Adrenal gland (tissue), 5 donors: ENCODE data around the gene CDIP1.

Experiments used
- CTCF ChIP-seq, 6 experiments: fragments of 450-650 bp in 4 of 6; fragments of 200-600 bp in 2 of 6; sonication (generic) in 1 of 6; IDR thresholded peaks; 1 replicate in 5 of 6; 2 replicates in 1 of 6; pipeline versions ENCODE4 v1.5.1 to v1.8.0; 2016 to 2021; ENCODE audit warnings: antibody characterized with exemption in 6 of 6, mild to moderate bottlenecking in 2 of 6, moderate library complexity in 1 of 6
- POLR2A ChIP-seq, 2 donors: fragments of 450-650 bp; IDR thresholded peaks; one replicate each; pipeline ENCODE4 v1.6.1; 2017; ENCODE audit warnings: antibody characterized with exemption in 2 of 2, mild to moderate bottlenecking in 2 of 2, moderate library complexity in 1 of 2
- donor health status: DM: no; HTN: no; CAD: no.

DNA sequence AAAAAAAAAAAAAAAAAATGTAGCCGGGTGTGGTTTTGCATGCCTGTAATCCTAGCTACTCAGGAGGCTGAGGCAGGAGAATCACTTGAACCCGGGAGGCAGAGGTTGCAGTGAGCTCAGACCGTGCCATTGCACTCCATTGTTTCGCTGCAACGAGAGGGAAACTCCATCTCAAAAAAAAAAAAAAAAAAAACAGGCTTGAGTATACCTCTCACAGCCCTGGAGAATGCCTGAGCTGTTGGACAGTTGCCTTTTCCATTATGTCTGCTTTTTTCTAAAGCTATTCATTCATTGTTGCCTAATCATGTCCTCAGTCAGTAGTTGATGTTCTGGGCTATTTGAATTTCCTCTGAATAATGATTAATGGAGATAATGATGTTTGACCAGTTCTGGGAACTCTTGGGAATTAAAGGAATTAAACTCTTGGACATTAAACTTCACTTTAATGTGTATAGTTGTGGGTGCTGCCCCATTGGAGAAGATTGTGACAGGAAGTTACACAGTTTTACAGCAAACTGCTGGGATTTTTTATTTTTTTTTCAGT, 50.5 kb downstream of the CDIP1 start:
- no peak for TF ChIP-seq CTCF (IDR thresholded peaks at IDR 0.05)
- no peak for TF ChIP-seq POLR2A (IDR thresholded peaks at IDR 0.05)
